ENCODE results near the gene RYR1.
"Not testable (repeated sequence)": the region's sequence is repeated elsewhere in the genome, so short reads cannot be mapped to it uniquely, and the experiment has no call there.

Gene RYR1

GRCh38 chr19:38483016-38483630 is 49.6 kb downstream of the RYR1 start:
- Histone ChIP-seq H3K36me3 (ENCODE audit: control insufficient read depth, insufficient read depth, low read length) (peaks cover 65% of the 10 kb centered on the region), H3K9ac (ENCODE audit: low read depth, low read length) (no peak overlapping the region), H3K27ac (ENCODE audit: low read depth, low read length) (no peak overlapping the region), H3K4me3 (ENCODE audit: low read depth, low read length) (no peak overlapping the region), H3K9me3 (ENCODE audit: control insufficient read depth, insufficient read depth, low read length) (no peaks in the 10 kb centered on the region), H3K27me3 (ENCODE audit: control insufficient read depth, insufficient read depth, low read length) (no peaks in the 10 kb centered on the region), H3K4me1 (ENCODE audit: control insufficient read depth, insufficient read depth, low read length) (no peaks in the 10 kb centered on the region)

- H3K9ac ChIP-seq (ENCODE audit: low read depth, low read length): no peak overlapping the region
- H3K36me3 ChIP-seq (ENCODE audit: control insufficient read depth, insufficient read depth, low read length): peaks cover 68% of the 10 kb centered on the region
- H3K9me3 ChIP-seq (ENCODE audit: control insufficient read depth, insufficient read depth, low read length): no peaks in the 10 kb centered on the region
- no peak overlapping the region for H3K27ac ChIP-seq (ENCODE audit: low read depth, low read length)
- no peaks in the 10 kb centered on the region for H3K4me1 ChIP-seq (ENCODE audit: control insufficient read depth, insufficient read depth, low read length)
- no peaks in the 10 kb centered on the region for H3K27me3 ChIP-seq (ENCODE audit: control insufficient read depth, insufficient read depth, low read length)
- H3K4me3 ChIP-seq (ENCODE audit: low read depth, low read length): no peak overlapping the region
Observed at GRCh38 chr19:38484747-38485146, 51.3 kb downstream of the RYR1 start.

GRCh38 chr19:38485541-38486285 is 52.2 kb downstream of the RYR1 start:
- no peaks in the 10 kb centered on the region for H3K4me1 ChIP-seq (ENCODE audit: control insufficient read depth, insufficient read depth, low read length)
- no peak overlapping the region for H3K9ac ChIP-seq (ENCODE audit: low read depth, low read length)
- peaks cover 75% of the 10 kb centered on the region for H3K36me3 ChIP-seq (ENCODE audit: control insufficient read depth, insufficient read depth, low read length)
- H3K27ac ChIP-seq (ENCODE audit: low read depth, low read length): no peak overlapping the region
- no peaks in the 10 kb centered on the region for H3K27me3 ChIP-seq (ENCODE audit: control insufficient read depth, insufficient read depth, low read length)
- no peaks in the 10 kb centered on the region for H3K9me3 ChIP-seq (ENCODE audit: control insufficient read depth, insufficient read depth, low read length)
- H3K4me3 ChIP-seq (ENCODE audit: low read depth, low read length): no peak overlapping the region

- H3K36me3 ChIP-seq (ENCODE audit: control insufficient read depth, insufficient read depth, low read length): peaks cover 86% of the 10 kb centered on the region
- no peak overlapping the region for H3K4me3 ChIP-seq (ENCODE audit: low read depth, low read length)
Observed at GRCh38 chr19:38486731-38487336, 53.3 kb downstream of the RYR1 start.

GRCh38 chr19:38488096-38488495 is 54.6 kb downstream of the RYR1 start:
- H3K27me3 ChIP-seq (ENCODE audit: control insufficient read depth, insufficient read depth, low read length): no peaks in the 10 kb centered on the region

More at GRCh38 chr19:38486731-38487336, 53.3 kb downstream of the RYR1 start:
- H3K27ac ChIP-seq (ENCODE audit: low read depth, low read length): no peak overlapping the region
- no peaks in the 10 kb centered on the region for H3K27me3 ChIP-seq (ENCODE audit: control insufficient read depth, insufficient read depth, low read length)
- no peak overlapping the region for H3K9ac ChIP-seq (ENCODE audit: low read depth, low read length)
- H3K4me1 ChIP-seq (ENCODE audit: control insufficient read depth, insufficient read depth, low read length): no peaks in the 10 kb centered on the region
- no peaks in the 10 kb centered on the region for H3K9me3 ChIP-seq (ENCODE audit: control insufficient read depth, insufficient read depth, low read length)

GRCh38 chr19:38488776-38489481 is 55.4 kb downstream of the RYR1 start:
- H3K9me3 ChIP-seq (ENCODE audit: control insufficient read depth, insufficient read depth, low read length): no peaks in the 10 kb centered on the region
- H3K27ac ChIP-seq (ENCODE audit: low read depth, low read length): no peak overlapping the region
- H3K4me3 ChIP-seq (ENCODE audit: low read depth, low read length): no peak overlapping the region
- no peaks in the 10 kb centered on the region for H3K27me3 ChIP-seq (ENCODE audit: control insufficient read depth, insufficient read depth, low read length)
- H3K9ac ChIP-seq (ENCODE audit: low read depth, low read length): no peak overlapping the region
- no peaks in the 10 kb centered on the region for H3K4me1 ChIP-seq (ENCODE audit: control insufficient read depth, insufficient read depth, low read length)
- peaks cover 88% of the 10 kb centered on the region for H3K36me3 ChIP-seq (ENCODE audit: control insufficient read depth, insufficient read depth, low read length)

More at GRCh38 chr19:38488096-38488495, 54.6 kb downstream of the RYR1 start:
- Histone ChIP-seq H3K4me1 (ENCODE audit: control insufficient read depth, insufficient read depth, low read length) (no peaks in the 10 kb centered on the region), H3K36me3 (ENCODE audit: control insufficient read depth, insufficient read depth, low read length) (peaks cover 91% of the 10 kb centered on the region), H3K9me3 (ENCODE audit: control insufficient read depth, insufficient read depth, low read length) (no peaks in the 10 kb centered on the region), H3K9ac (ENCODE audit: low read depth, low read length) (no peak overlapping the region), H3K4me3 (ENCODE audit: low read depth, low read length) (no peak overlapping the region), H3K27ac (ENCODE audit: low read depth, low read length) (no peak overlapping the region)

- H3K27me3 ChIP-seq (ENCODE audit: control insufficient read depth, insufficient read depth, low read length): no peaks in the 10 kb centered on the region
- H3K9me3 ChIP-seq (ENCODE audit: control insufficient read depth, insufficient read depth, low read length): no peaks in the 10 kb centered on the region
- H3K36me3 ChIP-seq (ENCODE audit: control insufficient read depth, insufficient read depth, low read length): peaks cover 86% of the 10 kb centered on the region
- no peak overlapping the region for H3K27ac ChIP-seq (ENCODE audit: low read depth, low read length)
- H3K9ac ChIP-seq (ENCODE audit: low read depth, low read length): no peak overlapping the region
- H3K4me3 ChIP-seq (ENCODE audit: low read depth, low read length): no peak overlapping the region
- no peaks in the 10 kb centered on the region; the same call in 1 of the 2 replicates for H3K4me1 ChIP-seq (ENCODE audit: control insufficient read depth, insufficient read depth, low read length)
Observed at GRCh38 chr19:38490861-38491260, 57.4 kb downstream of the RYR1 start.

- H3K9me3 ChIP-seq (ENCODE audit: control insufficient read depth, insufficient read depth, low read length): no peaks in the 10 kb centered on the region
- H3K27me3 ChIP-seq (ENCODE audit: control insufficient read depth, insufficient read depth, low read length): no peaks in the 10 kb centered on the region
- H3K36me3 ChIP-seq (ENCODE audit: control insufficient read depth, insufficient read depth, low read length): peaks cover 83% of the 10 kb centered on the region
- H3K9ac ChIP-seq (ENCODE audit: low read depth, low read length): no peak overlapping the region
- no peaks in the 10 kb centered on the region; the same call in 1 of the 2 replicates for H3K4me1 ChIP-seq (ENCODE audit: control insufficient read depth, insufficient read depth, low read length)
- H3K4me3 ChIP-seq (ENCODE audit: low read depth, low read length): no peak overlapping the region
- H3K27ac ChIP-seq (ENCODE audit: low read depth, low read length): no peak overlapping the region
Observed at GRCh38 chr19:38492181-38492813, 58.8 kb downstream of the RYR1 start.

- Histone ChIP-seq H3K27ac (ENCODE audit: low read depth, low read length) (no peak overlapping the region), H3K4me3 (ENCODE audit: low read depth, low read length) (no peak overlapping the region), H3K9me3 (ENCODE audit: control insufficient read depth, insufficient read depth, low read length) (no peaks in the 10 kb centered on the region), H3K36me3 (ENCODE audit: control insufficient read depth, insufficient read depth, low read length) (peaks cover 78% of the 10 kb centered on the region), H3K4me1 (ENCODE audit: control insufficient read depth, insufficient read depth, low read length) (no peaks in the 10 kb centered on the region; the same call in 1 of the 2 replicates), H3K27me3 (ENCODE audit: control insufficient read depth, insufficient read depth, low read length) (no peaks in the 10 kb centered on the region), H3K9ac (ENCODE audit: low read depth, low read length) (no peak overlapping the region)
Observed at GRCh38 chr19:38494379-38494778, 60.9 kb downstream of the RYR1 start.

GRCh38 chr19:38495375-38495774 is 61.9 kb downstream of the RYR1 start:
- H3K4me1 ChIP-seq (ENCODE audit: control insufficient read depth, insufficient read depth, low read length); H3K4me3 ChIP-seq (ENCODE audit: low read depth, low read length); H3K27me3 ChIP-seq (ENCODE audit: control insufficient read depth, insufficient read depth, low read length); H3K9ac ChIP-seq (ENCODE audit: low read depth, low read length); H3K9me3 ChIP-seq (ENCODE audit: control insufficient read depth, insufficient read depth, low read length); H3K27ac ChIP-seq (ENCODE audit: low read depth, low read length): not testable (repeated sequence)
- peaks cover 75% of the 10 kb centered on the region for H3K36me3 ChIP-seq (ENCODE audit: control insufficient read depth, insufficient read depth, low read length)
